Activated CD8-positive, alpha-beta T cell treated with anti-CD3 and anti-CD28 coated beads, Interleukin-2, amount 10 ng/mL, durations not matched to agents 7 days and 5 days (primary cell): ENCODE results near the gene RAB13. TPM values are rescaled to one million over a fixed set of nuclear protein-coding genes. Genes with fewer than 3 reads are reported as not detected.
"Not testable (repeated sequence)": the region's sequence is repeated elsewhere in the genome, so short reads cannot be mapped to it uniquely, and the experiment has no call there.

ENCODE experiments used
- ATAC-seq: fragments of 150-1000 bp; cut with Tn5 transposase; one replicate; pipeline ENCODE4 v1.10.0; 2021; ENCODE audit warnings: moderate library complexity
- CTCF ChIA-PET: fragments of 350-600 bp; sonication (Branson Sonifier 250); formaldehyde crosslinking; loops from one replicate; lab custom pipeline; 2021; ENCODE audit warnings: antibody characterized with exemption; lab: Charles Lee
- POLR2A ChIA-PET: fragments of 350-600 bp; sonication (Branson Sonifier 250); formaldehyde crosslinking; loops from one replicate; lab custom pipeline; 2021; ENCODE audit warnings: antibody characterized with exemption; lab: Charles Lee
- DNase-seq: peaks from one replicate; pipeline ENCODE4 v3.0.0-alpha.2; 2020
- H3K27ac Mint-ChIP-seq: one replicate; pipeline ENCODE4 v1.8.0; 2021; ENCODE audit warnings: mild to moderate bottlenecking, mixed read lengths
- H3K27me3 Mint-ChIP-seq: one replicate; pipeline ENCODE4 v1.8.0; 2021; ENCODE audit warnings: low read depth, mixed read lengths
- H3K36me3 Mint-ChIP-seq: one replicate; pipeline ENCODE4 v1.8.0; 2021; ENCODE audit warnings: low read depth, mixed read lengths
- H3K4me1 Mint-ChIP-seq: one replicate; pipeline ENCODE4 v1.8.0; 2021; ENCODE audit warnings: low read depth, mixed read lengths
- H3K4me3 Mint-ChIP-seq: one replicate; pipeline ENCODE4 v1.8.0; 2021; ENCODE audit warnings: mild to moderate bottlenecking, mixed read lengths
- H3K9me3 Mint-ChIP-seq: one replicate; pipeline ENCODE4 v1.8.0; 2022; ENCODE audit warnings: mixed read lengths; ENCODE audit not compliant: insufficient read depth
- total RNA-seq, 2 experiments: library from RNA; stranded (reverse); gene quantifications; one replicate each; pipeline ENCODE4 v1.2.3, GENCODE V29; 2021

The RAB13 gene
- total RNA-seq, result 1 to 10 TPM; 5.2 to 6.5 TPM

GRCh38 chr1:153985941-153986761 lies at the start of gene RAB13:
TSS of gene RAB13 (minus strand) at chr1:153986339. CDS start at chr1:153986236, 103 bp downstream.
- H3K36me3 Mint-ChIP-seq, result peaks cover 7% of the 10 kb centered on the region

GRCh38 chr1:154033697-154034096 lies 47.6 kb upstream of the RAB13 start:
- H3K27me3 Mint-ChIP-seq, H3K9me3 Mint-ChIP-seq, POLR2A ChIA-PET, ATAC-seq, H3K36me3 Mint-ChIP-seq, DNase-seq, H3K27ac Mint-ChIP-seq, CTCF ChIA-PET, H3K4me1 Mint-ChIP-seq, H3K4me3 Mint-ChIP-seq: not testable (repeated sequence)

More at GRCh38 chr1:153985941-153986761, at the start of gene RAB13:
- CTCF ChIA-PET, result interaction anchor here (0.7 to 5.7 kb wide), 44 partner anchors 9 to 452 kb away, joined by 3 to 109 read pairs (median 6); partner anchors contain the start of genes CHTOP, CREB3L4, CRTC2 and DENND4B
- DNase-seq (no peak), ATAC-seq (peak; percentile 12)
- H3K9me3 Mint-ChIP-seq, result no peaks in the 10 kb centered on the region
- peaks cover 36% of the 10 kb centered on the region for H3K4me1 Mint-ChIP-seq
- H3K27me3 Mint-ChIP-seq, result no peaks in the 10 kb centered on the region
- peak within 1 kb of the TSS; percentile 88 for H3K27ac Mint-ChIP-seq
- H3K4me3 Mint-ChIP-seq, result peak within 1 kb of the TSS; percentile 74
- POLR2A ChIA-PET, result interaction anchor here (0.7 to 3.1 kb wide), 15 partner anchors 9 to 327 kb away, joined by 3 to 21 read pairs (median 4); partner anchors contain the start of genes CREB3L4 and JTB

- Mint-ChIP-seq H3K27me3 (no peaks in the 10 kb centered on the region), H3K4me3 (no peak overlapping the region), H3K4me1 (no peaks in the 10 kb centered on the region), H3K9me3 (no peaks in the 10 kb centered on the region), H3K36me3 (no peaks in the 10 kb centered on the region), H3K27ac (no peak overlapping the region)
- ATAC-seq, result no peak
- ChIA-PET POLR2A (no interaction called here), CTCF (no interaction called here)
- no peak for DNase-seq
Measured at GRCh38 chr1:154019940-154020339, 33.8 kb upstream of the RAB13 start.

- POLR2A ChIA-PET, result no interaction called here
- H3K9me3 Mint-ChIP-seq, result no peaks in the 10 kb centered on the region
Measured at GRCh38 chr1:154019269-154019668, 33.1 kb upstream of the RAB13 start.

GRCh38 chr1:154014154-154014907 lies 28.2 kb upstream of the RAB13 start:
- ATAC-seq (no peak), DNase-seq (no peak)
- H3K4me3 Mint-ChIP-seq, result no peak overlapping the region
- no peak overlapping the region for H3K27ac Mint-ChIP-seq
- POLR2A ChIA-PET, result no interaction called here
- H3K36me3 Mint-ChIP-seq, result no peaks in the 10 kb centered on the region
- CTCF ChIA-PET, result no interaction called here
- H3K4me1 Mint-ChIP-seq, result no peaks in the 10 kb centered on the region
- H3K9me3 Mint-ChIP-seq, result no peaks in the 10 kb centered on the region
- H3K27me3 Mint-ChIP-seq, result no peaks in the 10 kb centered on the region

More at GRCh38 chr1:154019269-154019668, 33.1 kb upstream of the RAB13 start:
- DNase-seq, result no peak
- Mint-ChIP-seq H3K27ac (no peak overlapping the region), H3K27me3 (no peaks in the 10 kb centered on the region), H3K4me1 (no peaks in the 10 kb centered on the region), H3K4me3 (no peak overlapping the region), H3K36me3 (no peaks in the 10 kb centered on the region)
- CTCF ChIA-PET, result no interaction called here
- no peak for ATAC-seq

GRCh38 chr1:154012543-154012942 lies 26.4 kb upstream of the RAB13 start:
- H3K27me3 Mint-ChIP-seq, POLR2A ChIA-PET, H3K4me3 Mint-ChIP-seq, DNase-seq, H3K4me1 Mint-ChIP-seq, H3K36me3 Mint-ChIP-seq, H3K9me3 Mint-ChIP-seq, ATAC-seq, H3K27ac Mint-ChIP-seq, CTCF ChIA-PET: not testable (repeated sequence)

GRCh38 chr1:154012129-154012528 lies 26.0 kb upstream of the RAB13 start:
- Mint-ChIP-seq H3K36me3 (no peaks in the 10 kb centered on the region), H3K27ac (no peak overlapping the region), H3K9me3 (no peaks in the 10 kb centered on the region), H3K4me1 (no peaks in the 10 kb centered on the region), H3K27me3 (no peaks in the 10 kb centered on the region), H3K4me3 (no peak overlapping the region)
- DNase-seq (no peak), ATAC-seq (no peak)
- CTCF ChIA-PET, result no interaction called here
- POLR2A ChIA-PET, result no interaction called here

GRCh38 chr1:154006136-154006535 lies 20.0 kb upstream of the RAB13 start:
- ChIA-PET POLR2A (no interaction called here), CTCF (no interaction called here)
- Mint-ChIP-seq H3K36me3 (no peaks in the 10 kb centered on the region), H3K9me3 (no peaks in the 10 kb centered on the region), H3K27ac (no peak overlapping the region), H3K4me3 (no peak overlapping the region), H3K4me1 (no peaks in the 10 kb centered on the region), H3K27me3 (no peaks in the 10 kb centered on the region)
- ATAC-seq, result no peak
- DNase-seq, result no peak

GRCh38 chr1:154000420-154000819 lies 14.3 kb upstream of the RAB13 start:
- ChIA-PET POLR2A (interaction anchor here (1.6 to 3.7 kb wide), 2 partner anchors 9 to 34 kb away, joined by 3 to 22 read pairs; partner anchors contain the start of gene RPS27), CTCF (no interaction called here)
- H3K4me1 Mint-ChIP-seq, result peaks cover 4% of the 10 kb centered on the region
- H3K4me3 Mint-ChIP-seq, result no peak overlapping the region
- no peak overlapping the region for H3K27ac Mint-ChIP-seq
- DNase-seq, result no peak
- ATAC-seq, result no peak
- H3K9me3 Mint-ChIP-seq, result no peaks in the 10 kb centered on the region
- no peaks in the 10 kb centered on the region for H3K27me3 Mint-ChIP-seq
- H3K36me3 Mint-ChIP-seq, result peaks cover 6% of the 10 kb centered on the region

- H3K27ac Mint-ChIP-seq, CTCF ChIA-PET, ATAC-seq, H3K4me3 Mint-ChIP-seq, H3K9me3 Mint-ChIP-seq, H3K27me3 Mint-ChIP-seq, DNase-seq, POLR2A ChIA-PET: not testable (repeated sequence)
- H3K4me1 Mint-ChIP-seq, result peaks cover 18% of the 10 kb centered on the region
- peaks cover 31% of the 10 kb centered on the region for H3K36me3 Mint-ChIP-seq
Measured at GRCh38 chr1:153996882-153997281, 10.7 kb upstream of the RAB13 start.

GRCh38 chr1:153995640-153996039 lies 9.5 kb upstream of the RAB13 start:
- Mint-ChIP-seq H3K4me1 (peaks cover 26% of the 10 kb centered on the region), H3K27me3 (no peaks in the 10 kb centered on the region), H3K36me3 (peaks cover 43% of the 10 kb centered on the region), H3K4me3 (no peak overlapping the region), H3K9me3 (no peaks in the 10 kb centered on the region), H3K27ac (no peak overlapping the region)
- ChIA-PET CTCF (interaction anchor here (1.2 kb wide), 1 partner anchor 10 kb away, joined by 5 read pairs; the partner anchor contains the start of gene RAB13), POLR2A (interaction anchor here (1.3 kb wide), 1 partner anchor 159 kb away, joined by 3 read pairs; the partner anchor contains the start of gene NUP210L)
- ATAC-seq (no peak), DNase-seq (no peak)
